ENCODE measurements around the gene WDR74. TPM values are rescaled to one million over a fixed set of nuclear protein-coding genes. Genes with fewer than 3 reads are reported as not detected.

WDR74 gene
- total RNA-seq, 1 experiment from 2014 or later, result 115 TPM

DNA sequence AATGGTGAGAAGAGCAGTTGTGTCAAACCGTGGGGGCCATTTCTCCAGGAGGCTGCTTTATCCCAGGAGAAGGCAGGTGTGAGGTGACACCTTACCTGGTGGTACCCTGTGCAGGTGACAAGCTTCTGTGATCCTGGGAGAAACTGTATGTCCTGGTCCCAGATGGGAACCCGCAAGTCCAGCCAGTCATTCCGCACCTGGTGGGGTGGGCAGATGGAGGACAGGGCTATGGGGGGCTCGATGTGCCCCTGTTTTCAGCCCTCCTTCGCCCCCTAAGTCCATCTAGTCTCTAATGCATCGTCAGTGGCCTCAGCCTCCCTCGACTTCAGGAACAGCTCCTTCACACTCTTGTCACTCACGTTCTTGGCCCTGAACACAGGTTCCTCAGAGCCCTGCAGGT lies 4.1 kb downstream of the WDR74 start:
- ChIA-PET CTCF (interaction anchor here (0.6 to 2.1 kb wide), 7 partner anchors 28 to 159 kb away, joined by 3 to 8 read pairs (median 3); no protein-coding TSS in a partner anchor), POLR2A (interaction anchor here (1.0 to 1.7 kb wide), 2 partner anchors 29 to 30 kb away, joined by 3 to 4 read pairs; no protein-coding TSS in a partner anchor)
- Mint-ChIP-seq H3K36me3 (ENCODE audit: insufficient read depth, unreplicated experiment) (peaks cover 49% of the 10 kb centered on the region), H3K4me3 (ENCODE audit: unreplicated experiment) (no peak overlapping the region), H3K27ac (ENCODE audit: low read depth, unreplicated experiment) (no peak overlapping the region), H3K4me1 (ENCODE audit: insufficient read depth, unreplicated experiment) (peaks cover 30% of the 10 kb centered on the region), H3K27me3 (ENCODE audit: insufficient read depth, unreplicated experiment) (no peaks in the 10 kb centered on the region), H3K9me3 (ENCODE audit: unreplicated experiment) (no peaks in the 10 kb centered on the region)
- no peak for DNase-seq (ENCODE audit: unreplicated experiment)
- BruUV-seq (replicated peaks), result no TSS peak
- TF ChIP-seq, protein P1, sequence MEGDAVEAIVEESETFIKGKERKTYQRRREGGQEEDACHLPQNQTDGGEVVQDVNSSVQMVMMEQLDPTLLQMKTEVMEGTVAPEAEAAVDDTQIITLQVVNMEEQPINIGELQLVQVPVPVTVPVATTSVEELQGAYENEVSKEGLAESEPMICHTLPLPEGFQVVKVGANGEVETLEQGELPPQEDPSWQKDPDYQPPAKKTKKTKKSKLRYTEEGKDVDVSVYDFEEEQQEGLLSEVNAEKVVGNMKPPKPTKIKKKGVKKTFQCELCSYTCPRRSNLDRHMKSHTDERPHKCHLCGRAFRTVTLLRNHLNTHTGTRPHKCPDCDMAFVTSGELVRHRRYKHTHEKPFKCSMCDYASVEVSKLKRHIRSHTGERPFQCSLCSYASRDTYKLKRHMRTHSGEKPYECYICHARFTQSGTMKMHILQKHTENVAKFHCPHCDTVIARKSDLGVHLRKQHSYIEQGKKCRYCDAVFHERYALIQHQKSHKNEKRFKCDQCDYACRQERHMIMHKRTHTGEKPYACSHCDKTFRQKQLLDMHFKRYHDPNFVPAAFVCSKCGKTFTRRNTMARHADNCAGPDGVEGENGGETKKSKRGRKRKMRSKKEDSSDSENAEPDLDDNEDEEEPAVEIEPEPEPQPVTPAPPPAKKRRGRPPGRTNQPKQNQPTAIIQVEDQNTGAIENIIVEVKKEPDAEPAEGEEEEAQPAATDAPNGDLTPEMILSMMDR (IDR thresholded peaks at IDR 0.05; ENCODE audit: unreplicated experiment), result no peak
- intact Hi-C loops (cut with micrococcal nuclease), result loop anchor here (10.0 kb wide), 1 partner anchor 451 kb away; no protein-coding TSS in a partner anchor

DNA sequence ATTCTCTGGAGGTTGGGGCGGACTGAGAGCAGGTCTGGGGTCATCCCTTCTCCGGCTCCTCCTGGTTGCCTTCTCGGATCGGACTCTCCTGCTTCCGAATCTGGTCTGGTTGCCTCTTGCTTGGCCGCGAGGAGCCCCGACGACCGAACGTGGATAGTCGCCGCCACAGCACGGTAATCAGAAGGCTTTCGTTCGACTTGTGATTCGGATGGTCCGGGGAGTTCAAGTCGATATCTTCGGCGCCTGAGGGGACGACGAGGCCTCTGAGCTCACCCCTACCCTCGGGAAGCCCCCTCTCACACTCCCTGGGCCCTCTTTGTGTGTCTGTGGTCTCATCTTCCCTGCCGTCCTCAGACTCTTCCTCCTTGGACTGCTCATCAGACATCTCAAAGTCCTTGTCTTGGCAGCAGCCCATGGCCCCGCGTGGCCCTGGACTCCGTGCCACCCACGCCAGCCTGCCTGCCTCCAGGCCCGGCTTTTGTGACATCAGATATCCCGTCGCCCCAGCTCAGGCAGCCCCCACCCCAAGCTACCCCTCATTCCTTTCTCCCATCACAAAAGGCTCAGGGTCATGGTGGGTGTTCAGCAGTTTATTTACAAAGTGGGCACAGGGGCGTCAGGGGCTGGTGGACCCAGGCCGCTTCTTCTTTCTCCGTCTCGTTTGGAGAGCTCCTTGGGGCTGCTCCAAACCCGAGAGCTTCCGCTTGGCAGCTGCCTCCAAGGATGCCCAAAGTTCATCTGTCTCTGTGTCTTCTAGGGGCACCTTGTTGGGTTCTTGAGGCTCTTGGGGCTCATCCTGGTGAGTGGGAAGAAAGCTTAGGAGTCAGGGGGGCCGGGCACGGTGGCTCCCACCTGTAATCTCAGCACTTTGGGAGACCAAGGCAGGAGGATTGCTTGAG lies 6.8 kb downstream of the WDR74 start, which contains the start of gene TEX54:
Gene TEX54 (minus strand): TSS at position 506 of the 899 bp plus-strand sequence.
- intact Hi-C loops (cut with micrococcal nuclease), result loop anchor here (2.0 to 10.0 kb wide), 2 partner anchors 28 to 448 kb away; partner anchors contain the start of gene NXF1
- H3K4me1 Mint-ChIP-seq (ENCODE audit: insufficient read depth, unreplicated experiment), result peaks cover 32% of the 10 kb centered on the region
- TF ChIP-seq, protein P1 (IDR thresholded peaks at IDR 0.05; ENCODE audit: unreplicated experiment), result no peak
- no peaks in the 10 kb centered on the region for H3K27me3 Mint-ChIP-seq (ENCODE audit: insufficient read depth, unreplicated experiment)
- ChIA-PET CTCF (interaction anchor here (0.8 to 1.1 kb wide), 3 partner anchors 42 to 60 kb away, joined by 3 to 4 read pairs (median 3); no protein-coding TSS in a partner anchor), POLR2A (interaction anchor here (0.6 to 3.8 kb wide), 37 partner anchors 8 to 1006 kb away, joined by 3 to 105 read pairs (median 6); partner anchors contain the start of genes B3GAT3, EEF1G, HNRNPUL2 and INTS5)
- peak within 1 kb of the TSS; percentile 89 for H3K4me3 Mint-ChIP-seq (ENCODE audit: unreplicated experiment)
- BruUV-seq (replicated peaks), result TSS peak; percentile 80
- peak within 1 kb of the TSS; percentile 99 for H3K27ac Mint-ChIP-seq (ENCODE audit: low read depth, unreplicated experiment)
- DNase-seq (ENCODE audit: unreplicated experiment), result no peak
- peaks cover 48% of the 10 kb centered on the region for H3K36me3 Mint-ChIP-seq (ENCODE audit: insufficient read depth, unreplicated experiment)
- no peaks in the 10 kb centered on the region for H3K9me3 Mint-ChIP-seq (ENCODE audit: unreplicated experiment)

DNA sequence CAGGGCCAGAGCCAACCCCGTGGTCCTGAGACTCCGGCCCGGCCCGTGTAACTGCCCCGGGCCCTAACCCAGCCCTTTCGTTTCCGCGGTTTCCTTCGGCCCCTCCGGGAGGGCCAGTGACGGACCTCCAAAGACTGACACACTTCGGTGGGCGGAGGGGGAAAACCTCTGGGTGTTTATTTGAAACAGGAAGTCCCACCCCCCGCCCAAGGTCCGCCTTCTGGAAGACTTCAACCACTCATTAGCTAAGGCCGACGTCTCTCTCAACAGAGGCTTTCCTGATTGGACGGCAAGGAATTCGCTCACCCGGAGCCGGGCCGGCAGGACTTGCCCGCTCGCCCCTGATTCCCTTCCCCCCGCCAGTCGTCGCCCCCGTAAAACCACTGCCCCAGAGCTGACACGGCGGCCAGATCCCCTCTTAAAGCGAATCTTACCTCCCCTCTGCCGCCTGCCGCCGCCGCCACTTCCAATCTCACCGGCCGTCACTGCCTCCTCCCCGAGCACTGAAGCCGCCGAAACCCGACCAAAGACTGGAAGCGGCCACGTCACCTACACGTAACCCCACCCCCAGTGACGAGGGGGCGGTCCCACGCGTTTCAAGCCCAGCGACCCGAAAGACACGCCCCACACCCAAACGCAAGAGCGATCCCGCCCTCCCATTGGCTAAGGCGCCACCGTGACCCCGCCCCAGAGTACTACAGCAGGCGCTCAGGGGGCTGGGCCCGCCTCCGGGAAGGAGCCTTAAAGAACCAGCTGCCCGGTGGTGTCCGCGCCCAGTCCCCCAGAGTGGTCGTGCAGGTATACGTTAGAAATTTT lies 7.7 kb downstream of the WDR74 start, which contains the start of gene STX5:
Gene STX5 (minus strand): TSS at position 532 of the 816 bp plus-strand sequence. CDS start 808 bp downstream, outside the sequence.
- Mint-ChIP-seq H3K9me3 (ENCODE audit: unreplicated experiment) (no peaks in the 10 kb centered on the region), H3K4me1 (ENCODE audit: insufficient read depth, unreplicated experiment) (peaks cover 31% of the 10 kb centered on the region), H3K27me3 (ENCODE audit: insufficient read depth, unreplicated experiment) (no peaks in the 10 kb centered on the region), H3K36me3 (ENCODE audit: insufficient read depth, unreplicated experiment) (peaks cover 50% of the 10 kb centered on the region), H3K27ac (ENCODE audit: low read depth, unreplicated experiment) (peak within 1 kb of the TSS; percentile 99), H3K4me3 (ENCODE audit: unreplicated experiment) (peak within 1 kb of the TSS; percentile 89)
- peak; percentile 98 for DNase-seq (ENCODE audit: unreplicated experiment)
- POLR2A ChIA-PET, result interaction anchor here (0.6 to 3.8 kb wide), 45 partner anchors 8 to 1473 kb away, joined by 3 to 105 read pairs (median 5); partner anchors contain the start of genes B3GAT3, C11orf98, EEF1G and HNRNPUL2
- TF ChIP-seq, protein P1 (IDR thresholded peaks at IDR 0.05; ENCODE audit: unreplicated experiment), result no peak
- intact Hi-C loops (cut with micrococcal nuclease), result loop anchor here (2.0 to 10.0 kb wide), 2 partner anchors 27 to 447 kb away; partner anchors contain the start of gene NXF1
- CTCF ChIA-PET, result interaction anchor here (0.6 to 0.8 kb wide), 3 partner anchors 60 to 985 kb away, joined by 3 read pairs; no protein-coding TSS in a partner anchor
- TSS peak; percentile 62 for BruUV-seq (replicated peaks)

Measured in MCF 10A (cell line).